Nephron (organoid): Measurements from ENCODE around the gene CRTC1.

Experiments
- H3K27ac Mint-ChIP-seq, 3 experiments: 2 replicates each; pipeline ENCODE4 v1.8.0; 2020; ENCODE audit warnings: mixed read lengths in 3 of 3, mild to moderate bottlenecking in 2 of 3, moderate library complexity in 1 of 3
- H3K27me3 Mint-ChIP-seq: 2 replicates; pipeline ENCODE4 v1.8.0; 2021; ENCODE audit warnings: low read depth, mild to moderate bottlenecking, moderate library complexity, mixed read lengths
- H3K36me3 Mint-ChIP-seq: 2 replicates; pipeline ENCODE4 v1.8.0; 2020; ENCODE audit warnings: low read depth, mixed read lengths
- H3K4me1 Mint-ChIP-seq: 2 replicates; pipeline ENCODE4 v1.8.0; 2020; ENCODE audit warnings: mixed read lengths
- H3K4me3 Mint-ChIP-seq, 3 experiments: 2 replicates each; pipeline ENCODE4 v1.8.0; 2020; ENCODE audit warnings: mild to moderate bottlenecking in 3 of 3, mixed read lengths in 3 of 3, moderate library complexity in 2 of 3
- H3K9me3 Mint-ChIP-seq: 2 replicates; pipeline ENCODE4 v1.8.0; 2020; ENCODE audit warnings: mixed read lengths
- TF ChIP-seq, protein P1 (sequence below), 3 experiments: fragments of 200-600 bp; sonication (generic); IDR thresholded peaks; one replicate each; pipeline ENCODE4 v1.5.0; 2021; ENCODE audit warnings: antibody characterized with exemption in 3 of 3; ENCODE audit not compliant: unreplicated experiment in 3 of 3

Gene CRTC1

DNA sequence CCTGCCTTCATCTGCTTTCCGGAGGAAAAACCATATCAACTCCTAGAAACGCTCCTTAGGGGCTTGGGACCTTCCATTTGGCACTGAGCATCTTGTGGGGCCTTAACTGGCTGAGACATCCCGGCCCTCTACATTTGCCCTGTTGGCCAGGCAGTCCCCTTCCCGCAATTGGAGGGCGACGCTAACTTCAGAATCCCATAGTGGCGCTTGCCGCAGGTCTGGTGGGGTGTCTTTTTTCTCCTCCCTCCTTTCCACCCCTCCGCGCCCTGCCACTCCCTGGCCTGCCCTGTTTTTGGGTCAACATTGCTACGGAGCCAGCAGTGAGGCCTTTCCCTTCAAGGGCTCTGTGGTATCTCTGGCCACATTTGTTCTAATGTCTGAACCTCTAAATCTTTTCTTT is 13.6 kb upstream of the CRTC1 start:
- H3K4me3 Mint-ChIP-seq = no peak overlapping the region
- H3K4me1 Mint-ChIP-seq = peaks cover 26% of the 10 kb centered on the region
- H3K36me3 Mint-ChIP-seq = peaks cover 14% of the 10 kb centered on the region
- H3K9me3 Mint-ChIP-seq = no peaks in the 10 kb centered on the region
- peak overlapping the region; percentile 45 to 65 (median 57) for H3K27ac Mint-ChIP-seq
- no peaks in the 10 kb centered on the region for H3K27me3 Mint-ChIP-seq
- TF ChIP-seq, protein P1, sequence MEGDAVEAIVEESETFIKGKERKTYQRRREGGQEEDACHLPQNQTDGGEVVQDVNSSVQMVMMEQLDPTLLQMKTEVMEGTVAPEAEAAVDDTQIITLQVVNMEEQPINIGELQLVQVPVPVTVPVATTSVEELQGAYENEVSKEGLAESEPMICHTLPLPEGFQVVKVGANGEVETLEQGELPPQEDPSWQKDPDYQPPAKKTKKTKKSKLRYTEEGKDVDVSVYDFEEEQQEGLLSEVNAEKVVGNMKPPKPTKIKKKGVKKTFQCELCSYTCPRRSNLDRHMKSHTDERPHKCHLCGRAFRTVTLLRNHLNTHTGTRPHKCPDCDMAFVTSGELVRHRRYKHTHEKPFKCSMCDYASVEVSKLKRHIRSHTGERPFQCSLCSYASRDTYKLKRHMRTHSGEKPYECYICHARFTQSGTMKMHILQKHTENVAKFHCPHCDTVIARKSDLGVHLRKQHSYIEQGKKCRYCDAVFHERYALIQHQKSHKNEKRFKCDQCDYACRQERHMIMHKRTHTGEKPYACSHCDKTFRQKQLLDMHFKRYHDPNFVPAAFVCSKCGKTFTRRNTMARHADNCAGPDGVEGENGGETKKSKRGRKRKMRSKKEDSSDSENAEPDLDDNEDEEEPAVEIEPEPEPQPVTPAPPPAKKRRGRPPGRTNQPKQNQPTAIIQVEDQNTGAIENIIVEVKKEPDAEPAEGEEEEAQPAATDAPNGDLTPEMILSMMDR (IDR thresholded peaks at IDR 0.05; ENCODE audit: unreplicated experiment in 3 of 3) = no peak

DNA sequence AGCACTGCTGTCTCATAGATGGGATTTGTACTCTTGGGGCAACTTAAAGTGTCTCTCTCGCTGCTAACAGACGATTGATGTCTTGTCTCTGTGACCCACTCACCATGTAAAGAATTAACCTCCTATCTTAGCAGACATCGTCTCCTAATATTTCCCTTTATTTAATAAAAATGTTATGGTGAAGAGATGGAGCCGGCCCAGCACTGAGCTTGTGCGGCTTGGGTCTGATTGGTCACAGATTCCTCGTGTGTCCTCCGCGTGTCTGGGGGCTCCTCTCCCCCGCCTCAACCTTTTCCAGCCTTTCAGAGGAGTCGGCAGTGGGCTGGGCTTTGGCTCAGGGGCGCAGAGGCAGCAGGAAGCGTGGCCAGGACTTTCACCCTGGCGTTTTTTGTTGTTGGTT is 13.2 kb upstream of the CRTC1 start:
- TF ChIP-seq, protein P1 (IDR thresholded peaks at IDR 0.05; ENCODE audit: unreplicated experiment in 3 of 3) = no peak
- no peaks in the 10 kb centered on the region for H3K9me3 Mint-ChIP-seq

DNA sequence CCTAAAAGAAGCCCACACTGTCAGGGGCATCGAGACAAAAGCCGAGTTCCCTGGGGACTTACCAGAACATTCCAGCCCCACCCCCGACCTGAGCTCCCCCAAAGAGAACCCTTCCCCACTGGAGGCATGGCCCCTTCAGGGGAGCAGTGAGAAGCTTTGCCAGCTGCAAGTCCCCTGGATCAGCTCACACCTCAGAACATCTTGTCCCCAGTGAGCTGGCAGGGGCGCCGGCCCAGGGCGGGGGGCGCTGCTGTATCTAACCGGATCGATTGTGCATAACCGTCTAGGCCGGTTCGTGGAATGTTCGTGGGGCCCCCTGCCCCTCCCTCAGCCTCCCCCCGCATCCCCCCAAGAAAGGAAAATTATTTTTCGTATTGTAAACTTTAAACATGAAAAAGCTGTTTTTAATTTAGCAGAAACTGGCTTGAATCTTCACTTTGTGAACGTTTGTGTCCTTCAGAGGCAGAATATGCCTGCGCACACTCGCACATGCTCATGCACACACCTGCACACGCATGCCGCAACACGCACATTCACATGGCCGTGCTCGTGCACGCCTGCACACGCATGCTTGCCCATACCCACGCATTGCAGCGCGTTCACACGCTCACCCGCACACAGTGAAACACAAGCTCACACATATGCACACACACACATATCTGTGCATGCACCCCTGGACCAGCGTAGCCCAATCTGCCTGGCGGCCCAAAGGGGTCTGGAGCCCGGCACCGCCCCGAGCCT is 12.0 kb upstream of the CRTC1 start:
- peaks cover 26% of the 10 kb centered on the region for H3K4me1 Mint-ChIP-seq
- H3K27ac Mint-ChIP-seq = peak overlapping the region in 1 of 3 experiments; percentile 76
- TF ChIP-seq, protein P1 (IDR thresholded peaks at IDR 0.05; ENCODE audit: unreplicated experiment in 3 of 3) = no peak
- H3K36me3 Mint-ChIP-seq = peaks cover 14% of the 10 kb centered on the region
- H3K9me3 Mint-ChIP-seq = no peaks in the 10 kb centered on the region
- no peaks in the 10 kb centered on the region for H3K27me3 Mint-ChIP-seq
- H3K4me3 Mint-ChIP-seq = peak overlapping the region in 1 of 3 experiments; percentile 46

More for the DNA sequence above, 13.2 kb upstream of the CRTC1 start:
- Mint-ChIP-seq H3K27ac (peak overlapping the region; percentile 45 to 65 (median 57)), H3K27me3 (no peaks in the 10 kb centered on the region), H3K4me1 (peaks cover 26% of the 10 kb centered on the region), H3K4me3 (peak overlapping the region in 2 of 3 experiments; percentile 11 to 16), H3K36me3 (peaks cover 14% of the 10 kb centered on the region)

DNA sequence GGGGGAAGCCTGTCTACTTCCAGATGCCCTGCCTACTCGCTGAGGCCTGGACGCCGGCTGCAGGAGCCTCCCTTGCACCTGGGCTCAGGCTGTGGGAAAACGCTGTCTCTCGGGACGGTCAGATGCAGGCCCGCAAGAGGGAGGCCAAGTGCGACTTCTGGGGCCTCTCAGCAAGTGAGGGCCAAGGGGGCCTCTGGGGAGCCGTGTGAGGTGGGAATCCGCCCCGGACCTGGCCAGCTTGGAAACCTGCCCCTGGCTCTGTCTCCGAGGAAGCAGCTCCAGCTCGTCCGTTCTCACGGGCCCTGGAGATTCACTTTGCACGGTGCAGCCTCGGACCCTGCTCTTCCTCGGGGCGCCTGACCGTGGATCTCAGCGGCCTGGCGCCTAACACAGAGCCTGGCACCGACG is 11.4 kb upstream of the CRTC1 start:
- Mint-ChIP-seq H3K27ac (peak overlapping the region in 1 of 3 experiments; percentile 84), H3K36me3 (peaks cover 14% of the 10 kb centered on the region), H3K9me3 (no peaks in the 10 kb centered on the region), H3K4me3 (no peak overlapping the region), H3K27me3 (no peaks in the 10 kb centered on the region), H3K4me1 (peaks cover 27% of the 10 kb centered on the region)
- TF ChIP-seq, protein P1 (IDR thresholded peaks at IDR 0.05; ENCODE audit: unreplicated experiment in 3 of 3) = no peak

DNA sequence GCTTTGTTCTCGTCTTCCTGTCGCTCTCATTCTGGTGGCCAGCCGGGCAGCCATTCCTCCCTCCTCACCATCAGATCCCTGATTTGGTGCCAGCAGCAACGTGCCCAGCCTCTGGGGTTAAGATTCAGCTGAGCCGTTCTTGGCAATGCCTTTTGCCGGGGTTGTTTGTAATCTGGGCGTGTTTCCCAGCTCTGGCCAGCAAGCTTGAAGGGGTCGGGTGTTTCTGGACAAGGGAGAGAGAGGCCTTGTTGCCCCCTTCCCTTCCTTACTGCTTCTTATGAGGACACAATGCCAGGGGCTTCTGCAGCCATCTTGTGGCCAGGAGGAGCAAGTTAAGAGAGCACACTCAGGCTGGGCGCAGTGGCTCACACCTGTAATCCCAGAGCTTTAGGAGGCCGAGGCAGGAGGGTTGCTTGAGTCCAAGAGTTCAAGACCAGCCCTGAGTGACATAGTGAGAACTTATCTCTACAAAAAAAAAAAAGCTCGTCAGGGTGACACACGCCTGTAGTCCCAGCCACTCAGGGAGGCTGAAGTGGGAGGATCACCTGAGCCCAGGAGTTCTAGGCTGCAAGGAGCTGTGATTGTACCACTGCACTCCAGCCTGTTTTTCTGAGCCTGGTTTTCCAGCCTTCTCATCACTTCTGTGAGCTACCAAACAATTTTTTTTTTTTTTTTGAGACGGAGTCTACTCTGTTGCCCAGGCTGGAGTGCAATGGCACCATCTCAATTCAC is 10.7 kb upstream of the CRTC1 start:
- no peaks in the 10 kb centered on the region for H3K27me3 Mint-ChIP-seq
- TF ChIP-seq, protein P1 (IDR thresholded peaks at IDR 0.05; ENCODE audit: unreplicated experiment in 3 of 3) = no peak
- H3K27ac Mint-ChIP-seq = peak overlapping the region in 2 of 3 experiments; percentile 72 to 84
- H3K36me3 Mint-ChIP-seq = peaks cover 10% of the 10 kb centered on the region
- peaks cover 32% of the 10 kb centered on the region for H3K4me1 Mint-ChIP-seq
- H3K9me3 Mint-ChIP-seq = no peaks in the 10 kb centered on the region
- H3K4me3 Mint-ChIP-seq = peak overlapping the region in 1 of 3 experiments; percentile 62
